HG03135 (cell line): ENCODE results near the gene ADAR.
"Not testable (repeated sequence)": the region's sequence is repeated elsewhere in the genome, so short reads cannot be mapped to it uniquely, and the experiment has no call there.

ENCODE experiments used
- ATAC-seq: cut with Tn5 transposase; IDR thresholded peaks from one replicate; pipeline ENCODE4 v1.9.1; 2021; ENCODE audit warnings: mild to moderate bottlenecking, moderate library complexity; ENCODE audit not compliant: unreplicated experiment

The ADAR gene, protein sequence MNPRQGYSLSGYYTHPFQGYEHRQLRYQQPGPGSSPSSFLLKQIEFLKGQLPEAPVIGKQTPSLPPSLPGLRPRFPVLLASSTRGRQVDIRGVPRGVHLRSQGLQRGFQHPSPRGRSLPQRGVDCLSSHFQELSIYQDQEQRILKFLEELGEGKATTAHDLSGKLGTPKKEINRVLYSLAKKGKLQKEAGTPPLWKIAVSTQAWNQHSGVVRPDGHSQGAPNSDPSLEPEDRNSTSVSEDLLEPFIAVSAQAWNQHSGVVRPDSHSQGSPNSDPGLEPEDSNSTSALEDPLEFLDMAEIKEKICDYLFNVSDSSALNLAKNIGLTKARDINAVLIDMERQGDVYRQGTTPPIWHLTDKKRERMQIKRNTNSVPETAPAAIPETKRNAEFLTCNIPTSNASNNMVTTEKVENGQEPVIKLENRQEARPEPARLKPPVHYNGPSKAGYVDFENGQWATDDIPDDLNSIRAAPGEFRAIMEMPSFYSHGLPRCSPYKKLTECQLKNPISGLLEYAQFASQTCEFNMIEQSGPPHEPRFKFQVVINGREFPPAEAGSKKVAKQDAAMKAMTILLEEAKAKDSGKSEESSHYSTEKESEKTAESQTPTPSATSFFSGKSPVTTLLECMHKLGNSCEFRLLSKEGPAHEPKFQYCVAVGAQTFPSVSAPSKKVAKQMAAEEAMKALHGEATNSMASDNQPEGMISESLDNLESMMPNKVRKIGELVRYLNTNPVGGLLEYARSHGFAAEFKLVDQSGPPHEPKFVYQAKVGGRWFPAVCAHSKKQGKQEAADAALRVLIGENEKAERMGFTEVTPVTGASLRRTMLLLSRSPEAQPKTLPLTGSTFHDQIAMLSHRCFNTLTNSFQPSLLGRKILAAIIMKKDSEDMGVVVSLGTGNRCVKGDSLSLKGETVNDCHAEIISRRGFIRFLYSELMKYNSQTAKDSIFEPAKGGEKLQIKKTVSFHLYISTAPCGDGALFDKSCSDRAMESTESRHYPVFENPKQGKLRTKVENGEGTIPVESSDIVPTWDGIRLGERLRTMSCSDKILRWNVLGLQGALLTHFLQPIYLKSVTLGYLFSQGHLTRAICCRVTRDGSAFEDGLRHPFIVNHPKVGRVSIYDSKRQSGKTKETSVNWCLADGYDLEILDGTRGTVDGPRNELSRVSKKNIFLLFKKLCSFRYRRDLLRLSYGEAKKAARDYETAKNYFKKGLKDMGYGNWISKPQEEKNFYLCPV

DNA sequence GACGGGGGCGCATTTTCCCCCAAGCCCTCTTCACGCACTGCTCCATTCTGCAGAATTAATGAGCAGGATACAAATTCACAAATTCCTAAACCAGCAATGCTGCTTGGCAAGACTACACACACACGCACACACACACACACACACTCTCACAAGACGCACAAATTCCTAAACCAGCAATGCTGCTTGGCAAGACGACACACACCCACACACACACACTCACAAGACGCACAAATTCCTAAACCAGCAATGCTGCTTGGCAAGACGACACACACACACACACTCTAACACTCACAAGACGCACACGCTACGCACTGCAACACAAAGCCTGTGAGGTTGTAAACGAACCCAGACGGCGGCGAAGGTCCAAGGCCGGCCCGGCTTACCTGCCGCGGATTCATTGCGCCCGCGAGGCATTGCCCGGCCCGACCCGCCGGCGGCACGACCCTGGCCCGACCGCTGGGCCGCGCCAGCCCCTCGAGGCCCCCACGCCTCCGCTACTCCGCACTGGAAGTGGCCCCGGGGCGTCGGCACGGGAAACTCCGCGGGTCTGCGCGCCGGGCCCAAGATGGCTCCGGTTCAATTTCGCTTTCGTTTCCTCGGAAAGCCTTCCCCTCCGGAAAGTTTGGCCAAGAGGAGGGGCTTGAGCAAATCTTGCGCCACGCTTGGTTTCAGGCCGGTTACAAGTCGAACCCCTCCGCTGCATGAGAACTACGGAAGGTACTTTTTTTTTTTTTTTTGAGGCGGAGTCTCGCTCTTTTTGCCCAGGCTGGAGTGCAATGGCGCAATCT is at the start of gene ADAR:
ADAR (minus strand) TSS at position 578 of the 788 bp plus-strand sequence; CDS start at position 398, 180 bp downstream.
- ATAC-seq = peak; percentile 78

DNA sequence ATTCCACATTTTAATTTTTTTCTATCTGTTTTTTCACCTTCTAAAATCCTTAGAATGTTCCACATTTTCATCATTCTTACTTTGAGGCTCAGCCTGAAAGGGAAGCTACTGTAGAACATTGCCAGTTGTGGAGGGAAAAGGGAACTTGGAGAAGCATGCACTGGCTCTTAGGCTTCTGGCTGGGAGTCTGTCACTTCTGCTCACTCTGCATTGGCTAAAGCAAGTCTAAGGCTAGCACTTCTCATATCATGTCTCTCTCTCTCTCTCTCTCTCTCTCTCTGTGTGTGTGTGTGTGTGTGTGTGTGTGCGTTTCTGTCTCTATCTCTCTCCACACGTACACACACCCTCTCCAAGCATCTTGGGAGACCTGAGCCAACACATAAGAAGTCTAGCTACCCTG is 49.6 kb upstream of the ADAR start:
- no peak for ATAC-seq

DNA sequence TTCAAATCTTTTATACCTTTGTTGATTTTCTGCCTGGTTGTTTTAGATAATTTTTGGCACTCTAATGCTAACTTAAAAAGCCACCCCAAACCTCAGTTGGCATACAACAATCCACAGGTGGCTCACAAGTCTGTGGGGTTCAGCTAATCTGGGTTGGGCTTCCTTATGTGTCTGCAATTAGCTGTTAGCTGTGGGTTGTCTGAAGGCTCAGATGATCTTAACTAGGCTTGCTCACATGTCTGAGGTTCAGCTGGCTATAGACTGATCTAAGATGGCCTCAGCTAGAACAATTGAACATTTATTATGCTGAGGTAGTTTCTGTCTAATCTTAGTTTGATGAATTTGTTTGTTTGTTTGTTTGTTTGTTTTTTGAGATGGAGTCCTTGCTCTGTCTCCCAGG is 44.9 kb upstream of the ADAR start:
- ATAC-seq = no peak

GRCh38 chr1:154644724-154645123 is 36.7 kb upstream of the ADAR start:
- ATAC-seq = not testable (repeated sequence)

GRCh38 chr1:154641534-154641933 is 33.5 kb upstream of the ADAR start:
- no peak for ATAC-seq

DNA sequence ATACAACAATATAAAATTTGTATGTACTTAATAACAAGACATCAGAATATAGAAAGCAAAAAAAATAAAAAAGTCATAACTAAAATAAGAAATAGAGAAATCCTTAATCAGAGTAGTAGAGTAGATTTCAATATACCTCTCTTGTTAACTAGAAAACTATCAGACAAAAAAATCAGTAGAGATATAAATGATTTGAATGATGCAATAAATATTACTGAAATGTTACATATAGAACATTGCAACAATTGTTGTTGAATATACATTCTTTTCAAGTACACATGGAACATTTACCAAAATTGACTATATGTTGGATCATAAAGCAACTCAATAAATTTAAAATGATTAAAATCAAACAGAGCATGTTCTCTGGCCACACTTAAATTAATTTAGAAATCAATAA is 31.9 kb upstream of the ADAR start:
- no peak for ATAC-seq

- ATAC-seq = no peak
These were observed 27.2 kb upstream of the ADAR start for GRCh38 chr1:154635171-154635570.

DNA sequence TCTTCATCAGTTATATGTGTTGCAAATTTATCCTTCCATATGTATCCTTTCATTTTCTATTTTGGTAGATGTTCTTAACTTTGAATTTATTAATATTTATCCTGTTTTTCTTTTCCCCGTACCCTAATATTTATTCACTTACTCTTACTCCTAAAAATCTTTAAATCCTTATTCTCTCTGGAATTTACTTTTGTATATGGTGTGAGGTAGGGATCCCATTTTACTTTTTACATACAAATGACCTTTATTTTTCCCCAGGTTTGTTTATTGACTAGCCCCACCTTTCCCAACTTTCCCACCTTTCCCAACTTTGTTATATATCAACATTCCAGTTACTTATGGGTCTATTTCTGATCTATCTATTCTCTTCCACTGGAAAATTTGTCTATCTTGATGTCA is 21.7 kb upstream of the ADAR start:
- ATAC-seq = no peak

DNA sequence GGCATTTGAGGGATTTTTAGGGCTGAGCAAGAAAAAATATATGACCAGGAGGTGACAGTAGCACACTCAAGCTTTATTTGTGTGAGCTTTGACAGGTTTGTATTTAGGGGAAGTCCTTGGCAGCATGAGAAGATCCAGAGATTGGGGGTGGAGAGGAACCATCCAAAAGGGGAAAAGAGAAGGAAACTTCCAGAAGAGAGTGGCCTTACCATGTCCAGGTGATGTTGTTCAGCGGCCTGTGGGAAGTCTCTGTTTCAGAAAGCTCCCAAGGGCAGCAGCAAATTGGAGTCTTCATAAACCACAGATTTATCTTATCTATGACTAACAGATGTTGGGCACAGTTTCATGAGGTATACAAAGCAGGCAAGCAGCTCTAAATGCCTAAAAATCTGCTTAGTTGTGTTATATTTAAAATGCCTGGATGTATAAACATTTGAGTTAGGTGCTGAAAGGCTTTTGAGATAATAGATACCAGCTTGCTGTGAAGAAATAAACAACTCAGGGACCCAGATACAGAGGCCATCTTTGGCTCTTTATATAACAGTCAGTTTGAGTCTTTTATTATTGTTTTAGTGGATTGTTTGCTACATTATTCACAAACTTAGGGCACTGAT is 21.2 kb upstream of the ADAR start:
- ATAC-seq = no peak

- peak; percentile 23 for ATAC-seq
These were observed 20.1 kb upstream of the ADAR start for GRCh38 chr1:154628121-154628405.

GRCh38 chr1:154627257-154628120 is 19.5 kb upstream of the ADAR start:
- peak; percentile 57 for ATAC-seq

DNA sequence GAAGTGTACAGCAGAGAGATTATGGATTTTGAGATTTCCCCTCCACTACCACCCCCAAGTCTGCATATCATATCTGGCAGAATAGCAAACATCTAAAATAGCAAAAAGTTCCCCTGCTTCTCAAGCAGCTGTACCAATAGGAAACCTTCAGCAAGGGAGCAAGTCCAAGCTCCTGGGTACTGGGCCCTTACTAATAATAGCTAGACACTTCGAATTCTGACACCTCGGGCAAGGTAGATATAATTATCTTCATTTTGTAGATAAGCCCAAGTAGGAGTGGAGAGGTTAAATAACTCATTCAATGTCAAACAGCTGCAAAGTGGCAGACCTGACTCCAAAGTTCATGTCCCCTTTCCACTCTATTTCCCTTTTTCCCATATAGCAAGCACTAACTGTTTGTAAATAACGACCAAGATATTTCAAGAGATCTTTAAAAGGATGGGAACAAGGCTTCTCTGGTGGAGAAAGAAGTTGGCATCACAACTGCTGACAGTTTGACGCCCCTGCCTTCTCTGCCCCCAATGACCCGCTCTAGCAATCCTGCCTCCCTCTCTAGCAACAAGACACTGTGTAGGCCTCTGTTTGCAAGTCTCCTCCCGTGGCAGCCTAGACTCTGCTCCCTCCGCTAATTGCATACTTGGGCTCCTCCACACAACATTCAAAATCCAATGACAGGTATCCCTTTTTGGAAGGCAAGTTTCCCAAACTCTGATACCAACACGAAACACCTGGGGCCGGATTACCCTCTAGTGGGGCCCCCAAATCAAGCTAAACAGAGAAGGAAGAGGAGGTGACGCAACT is 18.7 kb upstream of the ADAR start:
- ATAC-seq = no peak

- no peak for ATAC-seq
These were observed 17.0 kb upstream of the ADAR start for GRCh38 chr1:154624746-154625643.

DNA sequence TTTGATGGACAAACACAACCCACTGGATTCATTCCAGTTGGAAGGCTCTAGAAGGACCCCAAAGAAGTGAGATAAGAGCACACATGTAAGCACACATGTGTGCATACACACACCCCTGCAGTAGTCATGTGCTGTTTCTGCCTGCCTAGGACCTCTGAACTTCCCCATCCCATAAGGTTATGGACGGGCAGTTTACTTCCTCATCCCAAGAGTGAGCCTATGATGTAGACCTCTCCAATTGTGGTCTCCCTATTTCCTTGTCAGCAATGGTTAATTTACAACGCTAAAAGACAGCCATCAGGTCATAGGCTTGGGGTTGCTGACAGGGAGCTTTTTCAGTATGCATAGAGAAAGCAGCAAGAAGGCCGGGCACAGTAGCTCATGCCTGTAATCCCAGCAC is 15.4 kb upstream of the ADAR start:
- ATAC-seq = no peak

DNA sequence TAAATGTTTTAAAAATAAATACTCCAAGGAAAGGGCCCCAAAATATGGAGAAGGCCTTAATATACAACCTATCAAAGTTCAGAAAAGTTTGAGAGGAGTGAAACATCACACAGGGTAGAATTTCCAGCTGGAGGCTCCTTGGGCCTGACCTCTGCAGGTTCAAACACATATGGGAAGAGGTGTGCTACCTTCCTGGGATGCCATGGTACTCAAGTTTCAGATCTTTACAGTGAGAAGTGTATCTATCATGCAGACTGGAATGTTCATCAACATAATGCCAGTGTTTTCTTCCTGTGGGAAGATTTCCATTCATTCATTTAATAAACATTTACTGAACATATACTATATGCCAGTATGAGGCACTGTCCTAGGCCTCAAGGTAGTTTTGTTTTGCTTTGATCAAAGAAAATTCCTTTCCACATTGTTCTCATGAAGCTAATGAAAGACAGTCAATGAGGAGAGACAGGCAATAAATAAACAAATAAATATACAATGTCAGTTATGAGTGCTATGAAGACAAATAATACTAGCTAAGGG is 14.6 kb upstream of the ADAR start:
- ATAC-seq = no peak

GRCh38 chr1:154621875-154622274 is 13.9 kb upstream of the ADAR start:
- no peak for ATAC-seq

GRCh38 chr1:154620751-154621150 is 12.8 kb upstream of the ADAR start:
- ATAC-seq = no peak
